Measurements from ENCODE around the gene KCNJ15.

KCNJ15 gene

DNA sequence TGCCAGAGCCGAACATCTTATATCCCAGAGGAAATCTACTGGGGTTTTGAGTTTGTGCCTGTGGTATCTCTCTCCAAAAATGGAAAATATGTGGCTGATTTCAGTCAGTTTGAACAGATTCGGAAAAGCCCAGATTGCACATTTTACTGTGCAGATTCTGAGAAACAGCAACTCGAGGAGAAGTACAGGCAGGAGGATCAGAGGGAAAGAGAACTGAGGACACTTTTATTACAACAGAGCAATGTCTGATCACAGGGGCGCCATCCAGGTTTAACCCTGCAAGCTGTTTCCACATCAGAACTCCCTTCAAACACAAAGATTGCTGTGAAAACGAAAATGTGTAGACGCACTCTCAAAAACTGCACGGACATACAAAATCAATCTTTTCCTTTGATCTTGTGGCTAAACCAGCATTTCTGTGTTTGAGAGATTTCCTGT, 43.4 kb downstream of the KCNJ15 start:
- DNase-seq = no peak

DNA sequence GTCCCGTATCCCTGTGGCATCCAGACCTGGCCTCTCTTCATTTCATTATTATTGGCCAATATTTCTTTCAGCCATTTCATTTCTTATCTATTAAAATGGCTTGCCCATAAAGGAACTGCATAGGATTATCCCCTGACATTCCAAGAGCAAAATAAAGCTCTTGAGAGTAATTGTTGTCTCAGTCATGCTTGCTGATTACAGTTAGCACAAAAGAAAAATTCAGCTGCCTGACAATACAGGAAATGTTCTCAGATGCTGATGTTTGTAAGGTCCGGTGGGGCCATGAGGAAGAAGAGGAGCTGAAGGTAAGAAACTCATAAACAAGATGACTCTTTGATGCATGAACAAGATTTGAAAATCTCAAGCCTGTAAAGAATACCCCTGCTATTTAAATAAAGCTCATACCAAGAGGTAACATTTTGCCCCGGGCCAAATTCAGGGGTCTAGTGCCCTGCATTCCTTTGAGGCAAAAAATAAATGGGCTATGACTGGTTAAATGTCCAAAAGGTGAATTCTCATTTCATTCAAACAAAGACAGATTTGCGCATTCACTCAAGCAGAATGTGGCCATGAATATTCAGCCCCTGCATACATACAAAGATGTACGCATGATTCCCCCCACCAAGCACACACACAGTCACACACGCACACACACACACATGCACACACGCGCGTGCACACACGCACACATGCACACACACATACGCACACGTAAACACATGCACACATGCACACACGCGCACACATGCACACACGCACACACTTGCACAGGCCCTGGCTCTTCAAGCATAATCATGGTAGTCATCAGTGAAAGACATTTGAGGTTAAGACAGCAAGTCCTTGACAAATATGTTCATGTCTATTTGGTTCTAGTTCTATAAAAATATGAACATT, 44.8 kb downstream of the KCNJ15 start:
- no peak for DNase-seq

DNA sequence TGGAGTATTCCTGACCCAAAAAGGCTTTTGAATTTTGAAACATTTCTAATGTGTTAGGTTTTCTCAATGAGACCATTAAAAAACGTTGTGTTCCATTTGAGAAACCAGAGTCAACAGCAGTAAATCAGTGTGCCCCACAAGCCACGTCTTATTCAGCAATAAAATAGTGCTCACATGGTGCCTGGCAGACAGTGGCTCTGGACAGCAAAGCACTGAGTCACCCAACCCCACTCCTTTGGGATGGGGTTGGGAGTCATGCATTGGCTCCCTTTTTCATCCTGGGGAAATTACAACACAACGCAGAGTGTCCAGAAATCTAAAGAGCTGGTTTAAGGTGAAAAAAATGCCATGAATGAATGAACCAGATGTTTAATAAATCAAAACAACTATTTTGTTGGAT, 46.5 kb downstream of the KCNJ15 start:
- no peak for DNase-seq

DNA sequence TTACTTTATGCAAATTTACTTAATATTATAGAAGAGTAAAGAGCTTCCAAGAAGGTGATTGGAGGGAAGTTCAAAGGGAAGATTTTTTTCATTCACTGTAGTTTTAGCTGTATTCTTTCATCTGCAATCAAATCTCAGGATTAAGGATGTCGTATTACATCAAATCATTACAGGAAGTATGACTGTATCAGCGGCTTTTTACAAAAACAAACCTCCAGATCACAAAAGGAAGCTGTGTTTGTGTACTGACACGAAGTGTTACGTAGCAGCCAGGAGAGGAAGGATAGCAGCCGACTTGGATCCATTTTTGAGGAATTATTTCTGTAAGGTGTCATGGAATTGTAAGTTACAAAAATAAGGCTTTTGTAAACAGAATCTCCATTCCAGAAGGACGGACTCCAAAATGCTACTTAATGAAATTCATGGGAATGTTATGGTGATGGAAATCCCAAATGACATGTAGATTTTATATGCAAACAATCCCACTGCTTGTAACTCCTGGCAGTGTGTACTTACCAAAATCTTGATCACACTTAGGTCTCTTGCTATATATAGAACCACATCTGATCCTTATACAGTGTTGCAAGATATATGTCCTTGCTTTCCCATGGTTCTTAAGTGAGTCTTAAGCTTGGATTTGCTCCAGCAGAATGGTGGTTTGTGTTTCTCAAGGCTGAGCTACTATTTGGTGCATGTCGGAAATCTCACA, 49.8 kb downstream of the KCNJ15 start:
- no peak for DNase-seq

DNA sequence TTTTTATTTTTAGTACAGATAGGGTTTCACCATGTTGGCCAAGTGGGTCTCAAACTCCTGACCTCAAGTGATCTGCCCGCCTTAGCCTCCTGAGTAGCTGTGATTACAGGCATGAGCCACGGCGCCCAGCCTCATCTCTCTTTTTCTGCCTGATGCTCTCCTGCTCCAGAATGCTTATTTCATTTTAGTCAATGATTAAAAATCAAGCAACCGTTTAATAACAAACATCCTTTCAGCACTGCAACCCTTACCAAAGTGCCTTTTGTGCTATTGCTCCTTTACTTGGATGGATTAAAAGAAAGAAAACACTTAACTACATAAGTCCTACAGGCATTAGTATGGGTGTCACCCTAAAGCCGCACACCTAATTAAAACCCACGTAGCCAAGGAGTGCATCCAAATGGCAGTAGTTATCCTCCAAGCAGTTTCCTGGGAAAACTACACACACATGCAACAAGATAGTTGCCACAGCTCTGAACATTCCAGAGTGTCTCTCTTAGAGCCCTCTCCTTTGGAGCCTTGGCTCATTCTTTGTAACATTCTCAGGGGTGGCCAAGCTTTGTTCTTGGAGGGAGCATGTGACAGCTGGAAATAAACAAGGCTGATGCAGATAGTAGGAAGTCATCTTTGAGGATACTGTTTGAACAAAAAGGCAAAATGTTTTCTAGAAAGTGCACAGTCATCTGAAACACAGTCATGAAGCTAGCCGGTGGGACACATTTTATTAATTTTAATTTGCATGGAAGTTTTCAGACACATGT, 51.2 kb downstream of the KCNJ15 start:
- no peak for DNase-seq

DNA sequence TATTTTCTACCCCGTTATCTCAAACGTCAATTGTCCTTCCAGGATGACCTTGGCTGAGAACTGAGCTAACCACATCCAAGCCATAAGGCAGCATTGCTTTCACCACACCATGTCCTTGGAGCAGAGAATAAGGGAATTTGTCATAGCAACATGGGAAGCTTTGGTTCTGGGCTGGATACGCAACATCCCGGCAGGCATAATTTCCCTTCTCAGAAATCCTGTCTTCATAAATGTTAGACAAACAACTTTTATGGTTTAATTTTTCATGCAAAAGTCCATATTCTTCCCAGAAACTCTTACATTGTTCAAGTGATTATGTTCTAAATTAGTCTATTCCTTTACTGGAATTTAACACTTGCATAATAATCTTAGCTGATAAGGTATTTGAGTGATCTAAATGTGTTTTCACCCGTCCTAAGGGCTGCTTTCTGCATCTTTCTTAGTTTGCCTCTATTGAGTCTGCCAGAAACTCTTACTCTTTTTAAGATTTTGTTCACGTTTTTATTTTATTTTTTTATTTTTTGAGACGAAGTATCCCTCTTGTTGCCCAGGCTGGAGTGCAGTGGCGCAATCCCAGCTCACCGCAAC, 51.8 kb downstream of the KCNJ15 start:
- no peak for DNase-seq

DNA sequence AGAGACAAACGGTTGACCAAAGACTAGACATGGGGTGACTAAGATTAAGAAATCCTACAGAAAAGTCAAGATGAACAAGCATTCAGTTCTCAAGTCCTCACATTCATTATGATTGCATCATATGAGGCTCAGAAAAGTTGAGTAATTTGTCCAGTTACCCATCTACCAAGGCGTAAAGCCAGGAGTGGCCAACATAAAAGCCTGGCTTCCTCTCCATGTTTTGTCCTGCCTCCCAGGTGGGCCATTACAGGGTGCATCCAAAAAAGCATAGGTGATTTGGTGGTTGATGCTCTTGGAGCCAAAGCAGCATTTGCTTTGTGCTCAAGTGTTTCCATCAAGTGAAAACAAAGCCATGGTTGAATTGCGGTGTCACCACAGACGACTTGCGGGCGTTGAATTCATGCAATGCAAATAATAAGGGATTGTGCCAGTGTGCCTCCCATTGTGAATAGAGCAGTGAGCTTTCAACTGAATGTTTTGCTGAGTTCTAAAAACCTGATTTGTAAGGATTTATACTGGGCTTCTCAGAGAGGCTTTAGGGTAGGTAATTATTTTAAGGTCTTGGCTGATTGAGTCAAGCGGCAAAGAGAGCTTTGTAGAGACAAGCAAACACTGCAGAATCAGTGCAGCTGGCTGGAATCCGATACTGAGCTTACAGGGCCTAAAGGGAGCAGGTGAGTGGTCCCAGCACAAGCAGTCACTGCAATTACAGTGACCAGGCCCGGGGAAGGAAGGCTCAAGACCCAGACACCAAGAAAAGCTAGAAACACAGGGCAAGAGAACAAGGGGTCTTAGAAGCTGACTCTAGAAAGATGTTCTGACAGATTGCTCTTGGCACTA, 54.1 kb downstream of the KCNJ15 start:
- DNase-seq = peak; percentile 83

DNA sequence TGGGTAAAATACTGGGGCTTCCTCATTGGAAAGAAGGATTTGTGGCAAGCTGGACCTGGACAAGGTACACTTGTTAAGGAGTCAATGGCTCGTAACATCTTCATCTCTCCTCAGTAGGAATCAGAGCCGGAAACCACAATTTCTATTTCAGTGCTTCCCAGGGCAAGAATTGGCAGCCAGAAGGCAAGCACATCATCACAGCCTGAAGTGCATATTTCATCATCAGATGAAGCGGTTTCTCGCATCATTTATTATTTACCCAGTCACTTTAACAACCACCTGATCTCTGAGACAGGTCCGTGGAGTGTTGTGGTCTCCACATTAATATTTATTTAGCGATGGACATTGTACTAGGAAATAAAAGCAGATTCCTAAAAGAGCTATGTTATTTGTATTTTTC, 55.0 kb downstream of the KCNJ15 start:
- DNase-seq = peak; percentile 61

DNA sequence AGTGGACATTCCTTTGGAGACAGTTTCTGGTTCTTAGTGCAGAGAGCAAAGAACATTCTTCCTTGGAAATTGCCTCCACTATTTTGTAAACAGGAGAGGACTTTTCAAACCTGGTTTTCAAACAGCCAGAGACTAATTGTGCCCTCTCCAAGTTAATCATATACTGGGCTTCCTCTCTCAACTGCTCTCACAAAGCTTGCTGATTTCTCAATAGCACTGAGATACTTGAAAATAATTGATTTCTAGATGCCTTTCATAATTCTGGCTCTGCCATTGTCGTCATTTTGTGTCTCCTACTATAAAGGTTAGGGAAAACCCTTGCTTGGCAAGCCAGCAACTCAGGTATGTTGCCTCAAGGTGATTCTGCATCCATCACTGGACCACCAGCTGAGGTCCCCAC, 56.0 kb downstream of the KCNJ15 start:
- no peak for DNase-seq

DNA sequence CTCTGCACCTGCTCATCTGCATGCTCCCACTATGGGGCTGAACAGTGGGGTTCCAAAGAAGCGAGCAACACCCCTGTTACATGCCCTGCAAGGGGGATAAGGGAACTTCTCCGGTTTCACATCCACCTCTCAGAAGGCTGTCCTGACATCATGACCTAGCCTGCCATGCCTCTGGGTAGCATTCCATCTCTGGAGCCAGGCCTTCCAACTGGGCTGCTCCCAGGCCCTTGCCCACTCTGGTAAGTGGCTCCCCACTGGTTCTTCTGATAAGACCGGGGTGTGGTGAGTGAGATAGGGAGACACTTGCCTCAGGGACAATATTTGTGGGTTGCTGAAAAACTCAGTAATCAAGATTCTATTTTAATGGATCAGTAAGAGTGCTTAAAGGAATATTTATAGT, 57.8 kb downstream of the KCNJ15 start:
- no peak for DNase-seq

DNA sequence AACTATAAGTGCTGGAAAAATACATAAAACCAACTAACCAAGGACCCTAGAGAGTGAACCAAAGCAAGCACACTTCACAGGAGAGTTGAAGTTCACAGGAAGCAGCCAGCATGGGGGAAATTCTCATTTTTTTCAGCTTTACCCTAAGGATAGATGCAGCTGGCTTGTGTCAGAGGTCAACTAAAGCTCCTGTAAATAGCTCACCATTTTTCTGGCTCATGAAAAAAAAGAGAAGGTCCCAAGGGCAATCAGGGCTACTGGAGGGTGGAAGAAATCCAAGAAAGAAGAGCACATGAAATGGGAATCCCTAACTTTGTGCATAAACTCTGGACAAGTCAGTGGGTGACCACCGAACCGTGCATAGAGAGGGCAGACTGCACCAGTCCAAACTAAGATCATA, 58.3 kb downstream of the KCNJ15 start:
- DNase-seq = no peak

DNA sequence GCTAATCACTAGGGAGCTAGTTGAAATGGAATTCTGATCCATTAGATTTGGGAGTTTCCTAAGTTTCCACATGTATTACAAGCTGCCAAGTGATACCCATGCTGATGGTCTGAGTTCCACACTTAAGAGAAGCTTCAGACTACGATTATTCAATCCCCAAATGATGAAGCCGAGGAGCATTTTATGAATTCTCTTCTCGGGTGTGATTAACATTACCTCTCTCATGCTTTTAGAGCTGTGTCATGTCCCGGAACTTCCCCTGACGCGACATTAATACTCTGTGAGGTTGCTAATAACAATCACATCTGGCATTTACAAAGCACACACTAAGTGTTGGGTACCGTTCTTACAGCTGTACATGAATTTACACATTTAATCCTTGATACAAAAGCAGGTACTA, 63.0 kb downstream of the KCNJ15 start:
- no peak for DNase-seq

DNA sequence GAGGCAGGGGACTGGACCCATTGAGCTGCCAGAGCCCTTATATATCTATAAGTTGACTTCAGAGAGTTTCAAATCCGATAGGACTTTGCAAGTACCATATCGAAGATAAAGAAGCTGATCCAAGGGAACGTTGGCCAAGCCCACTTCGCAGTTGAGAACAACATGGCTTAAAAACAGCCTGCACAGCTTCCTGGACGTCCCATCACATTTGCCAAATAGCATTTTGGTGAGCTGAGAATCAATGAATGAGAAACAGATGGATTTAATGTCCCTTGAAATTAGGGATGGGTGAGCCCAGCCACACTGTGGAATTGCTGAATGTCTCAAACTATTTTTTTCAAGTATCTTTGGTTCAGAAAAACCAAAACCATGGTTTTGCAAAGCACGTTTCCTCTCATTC, 64.8 kb downstream of the KCNJ15 start:
- no peak for DNase-seq

DNA sequence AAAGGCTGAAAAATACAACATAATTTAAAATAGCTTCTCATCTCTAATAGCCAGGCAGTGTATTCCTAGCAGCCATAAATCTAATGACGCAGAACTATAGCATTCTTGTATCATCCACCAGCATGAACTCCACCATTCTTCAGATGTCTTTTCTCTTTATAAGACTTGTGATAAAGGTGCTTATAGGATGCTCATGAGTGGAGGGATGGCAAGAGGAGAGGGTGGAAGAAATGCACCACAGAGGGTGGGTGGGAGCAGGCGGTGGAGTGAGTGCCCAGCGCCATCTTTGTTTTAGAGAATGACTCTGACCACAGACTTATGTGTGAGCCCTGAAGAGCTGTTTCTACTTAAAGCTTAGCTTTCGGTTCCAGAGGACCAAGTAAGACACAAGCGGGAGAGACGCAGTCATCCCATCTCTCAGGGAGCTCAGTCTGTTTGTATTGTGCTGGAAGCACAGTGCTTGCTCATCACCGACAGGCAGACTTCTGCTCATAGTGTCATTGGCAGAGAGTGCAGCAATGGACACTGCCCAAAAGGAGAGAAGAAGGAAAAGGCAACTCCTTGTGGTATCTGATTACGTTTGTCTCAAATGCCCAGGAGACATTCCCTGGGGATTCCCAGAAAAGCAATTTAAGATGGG, 65.6 kb downstream of the KCNJ15 start:
- no peak for DNase-seq

DNA sequence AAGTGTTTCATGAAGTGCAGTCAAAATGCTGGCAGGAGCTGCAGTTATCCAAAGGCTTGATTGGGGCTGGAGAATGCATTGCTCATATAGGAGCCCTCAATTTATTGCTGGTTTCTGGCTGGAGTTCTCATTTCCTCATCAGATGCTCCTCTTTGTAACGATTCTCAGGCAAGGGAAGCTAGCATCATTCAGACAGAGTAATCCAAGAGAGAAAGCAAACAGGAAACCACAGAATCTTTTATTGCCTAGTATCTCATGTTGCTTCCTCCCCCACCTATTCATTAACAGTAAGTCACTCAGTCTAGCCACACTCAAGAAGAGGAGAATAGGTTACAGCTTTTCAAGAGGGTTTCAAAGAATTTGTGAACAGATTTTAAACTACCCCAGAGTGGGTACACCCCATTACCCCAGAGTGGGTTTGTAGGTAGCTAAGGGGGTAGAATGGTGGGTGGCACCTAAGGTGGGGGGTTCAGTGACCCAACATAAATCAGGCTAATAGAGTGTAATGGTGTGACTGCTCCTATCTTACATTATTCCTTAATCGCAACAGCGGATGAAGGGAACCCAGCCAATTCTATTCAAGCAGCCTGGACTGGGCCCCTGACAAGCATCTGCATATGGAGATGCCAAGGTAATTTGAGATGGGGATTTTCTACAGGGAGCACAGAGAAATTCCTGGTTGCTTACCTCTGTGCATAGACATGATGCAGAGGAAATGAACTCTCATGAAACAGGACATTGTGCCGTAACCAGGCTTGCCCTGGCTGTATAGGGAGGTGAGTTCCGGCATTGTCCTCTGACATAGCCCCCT, 67.1 kb downstream of the KCNJ15 start:
- no peak for DNase-seq

DNA sequence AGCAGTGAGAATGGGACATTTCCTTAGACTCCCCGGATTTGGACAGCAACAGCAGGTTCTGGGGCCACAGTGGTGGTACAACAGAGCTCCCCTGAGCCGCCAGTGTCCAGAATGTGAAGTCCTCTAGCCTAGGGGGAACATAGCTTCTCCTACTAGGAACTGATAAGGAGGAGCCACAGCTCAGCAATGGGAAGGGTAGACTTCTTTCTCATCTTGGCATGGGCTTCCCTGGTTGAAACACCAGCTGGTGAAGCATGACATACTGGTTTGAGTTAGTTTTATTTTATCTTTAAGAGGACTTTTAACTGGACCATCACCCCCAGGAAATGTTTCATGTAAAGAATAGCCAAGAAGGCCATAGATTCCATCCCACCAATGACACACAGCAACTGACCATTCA, 68.4 kb downstream of the KCNJ15 start:
- DNase-seq = no peak

DNA sequence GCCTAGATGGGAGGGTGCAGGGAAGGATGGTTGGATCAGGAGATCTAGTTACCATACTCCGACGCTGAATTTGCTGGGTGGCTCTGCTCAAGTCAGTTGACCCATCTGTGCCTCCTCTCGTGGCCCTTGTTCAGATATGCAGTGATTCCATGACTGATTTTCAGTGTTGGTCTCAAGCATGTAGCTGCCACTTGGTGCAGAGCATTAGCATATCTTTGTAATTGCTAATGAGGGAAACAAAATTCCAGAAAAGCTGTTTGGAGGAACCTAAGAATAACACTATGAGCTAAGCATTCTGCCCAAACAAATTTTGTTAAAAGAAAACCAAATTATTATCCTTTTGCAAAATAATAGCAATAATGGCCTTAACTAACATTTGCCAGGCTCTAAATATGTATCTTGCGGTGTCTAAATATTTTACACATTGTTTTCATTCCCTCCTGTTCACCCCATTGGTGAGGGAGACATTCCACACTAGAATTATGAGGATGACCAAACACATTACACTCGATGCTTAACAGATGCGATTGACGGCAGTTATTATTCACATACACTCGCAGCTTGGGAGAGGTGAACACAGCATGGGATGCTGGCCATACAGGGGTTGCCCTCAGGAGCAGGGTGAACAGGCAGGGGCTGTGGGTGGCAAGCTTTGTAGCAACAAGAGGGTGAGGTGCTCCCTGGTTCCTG, 69.1 kb downstream of the KCNJ15 start:
- DNase-seq = no peak

DNA sequence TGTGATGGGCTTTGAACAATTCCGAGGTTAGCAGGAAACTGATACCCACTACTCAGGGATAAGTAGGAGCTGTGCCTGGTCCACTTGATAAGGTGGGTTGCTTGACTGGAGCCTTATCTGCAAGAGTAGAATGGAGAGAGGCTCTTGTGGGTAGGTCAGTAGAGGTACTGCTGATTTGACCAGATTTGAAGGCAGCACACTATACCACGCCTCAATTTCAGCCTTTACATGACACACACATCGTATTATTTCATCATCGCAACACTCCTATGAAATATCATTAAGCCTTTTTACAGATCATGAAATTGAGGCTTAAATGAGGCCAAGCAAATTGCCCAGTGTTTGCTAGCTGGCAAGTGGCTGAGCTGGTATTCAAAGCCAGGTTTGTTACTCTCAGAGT, 69.6 kb downstream of the KCNJ15 start:
- no peak for DNase-seq

DNA sequence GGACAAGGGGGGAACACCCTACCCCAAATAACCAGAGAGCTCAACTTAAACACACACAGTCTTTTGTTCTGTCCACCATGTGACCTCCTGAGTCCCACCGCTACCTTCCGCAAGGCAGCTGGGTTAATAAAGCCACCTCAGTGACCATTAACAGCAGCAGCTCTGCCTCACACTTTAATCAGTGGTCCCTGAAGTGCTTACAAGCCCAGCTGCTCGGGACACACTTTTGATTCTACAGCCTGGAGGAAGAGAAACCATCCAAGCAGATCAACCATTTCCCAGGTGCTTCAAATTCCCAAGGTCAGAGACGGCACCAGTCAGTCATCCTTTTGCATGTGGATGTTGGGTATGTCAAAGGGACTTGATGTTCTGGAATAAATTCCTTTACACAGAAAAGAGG, 70.1 kb downstream of the KCNJ15 start:
- no peak for DNase-seq

DNA sequence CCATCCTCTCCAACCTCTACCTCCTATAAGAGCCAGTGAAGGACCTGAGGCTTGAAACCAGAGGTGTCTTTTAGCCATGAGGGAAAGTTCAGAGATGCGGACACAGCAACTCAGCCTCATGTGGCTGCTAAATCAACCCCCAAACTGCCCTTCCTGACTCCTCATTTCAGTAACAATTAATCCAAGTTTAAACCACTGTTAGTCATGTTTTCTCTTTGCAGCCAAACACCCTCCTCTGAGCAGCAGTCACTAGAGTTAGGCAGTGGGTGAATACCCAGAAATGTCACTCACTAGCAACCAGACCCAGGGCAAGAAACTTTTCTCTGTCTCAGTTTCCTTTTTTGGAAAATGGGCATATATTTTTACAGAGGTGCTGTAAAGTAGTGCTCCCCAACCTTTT, 71.2 kb downstream of the KCNJ15 start:
- no peak for DNase-seq

Measured in NCI-H2107 (cell line).